ENCODE results near the gene ADAMTSL1. TPM values are rescaled to one million over a fixed set of nuclear protein-coding genes. Genes with fewer than 3 reads are reported as not detected.

The ADAMTSL1 gene
- total and polyA plus RNA-seq, 2 of the 8 experiments (the other 6 are each of a cell fraction or from before 2014, with no cell fraction given) = 0.84 to 1.1 TPM

- no peak for FAIRE-seq
- Histone ChIP-seq H3K4me3 (ENCODE audit: extremely low read depth in 1 of 4, insufficient read depth in 2 of 4, low read depth in 3 of 4, low read length in 4 of 4) (no peak overlapping the region), H3K79me1 (ENCODE audit: low read depth, low read length) (no peaks in the 10 kb centered on the region), H2BK120ac (replicated peaks; ENCODE audit: low read depth, low read length) (no peak overlapping the region), H4K20me1 (replicated peaks in 1 of 2; ENCODE audit: control insufficient read depth in 1 of 2, insufficient read depth in 2 of 2, low read length in 2 of 2) (no peaks in the 10 kb centered on the region), H3K79me2 (ENCODE audit: control insufficient read depth in 1 of 2, insufficient read depth in 2 of 2, low read length in 2 of 2) (no peaks in the 10 kb centered on the region), H3K4ac (replicated peaks; ENCODE audit: insufficient read length, low read depth, low read length) (no peak overlapping the region), H2BK15ac (ENCODE audit: low read length) (no peak overlapping the region), H2AK5ac (ENCODE audit: low read depth, low read length) (no peak overlapping the region), H2BK5ac (ENCODE audit: low read depth, low read length) (no peak overlapping the region), H2BK12ac (ENCODE audit: low read depth, low read length) (no peak overlapping the region), H2BK20ac (ENCODE audit: low read length) (no peak overlapping the region), H3K14ac (ENCODE audit: insufficient read length) (no peak overlapping the region), H3K18ac (ENCODE audit: extremely low read depth, low read length) (no peak overlapping the region), H3K9me3 (ENCODE audit: insufficient read depth in 2 of 2, low read depth in 1 of 2, low read length in 1 of 2) (no peaks in the 10 kb centered on the region), H3K23ac (ENCODE audit: insufficient read length) (no peak overlapping the region), H4K8ac (ENCODE audit: extremely low read depth, insufficient read depth, low read length) (no peak overlapping the region), H4K5ac (ENCODE audit: insufficient read length, low read depth, low read length) (no peak overlapping the region), H3K4me2 (ENCODE audit: insufficient read depth in 1 of 2, low read depth in 2 of 2, low read length in 2 of 2) (no peak overlapping the region), H3K56ac (replicated peaks; ENCODE audit: insufficient read length, low read depth, low read length) (no peak overlapping the region), H3K27me3 (replicated peaks in 1 of 4; ENCODE audit: control insufficient read depth in 3 of 4, extremely low read depth in 1 of 4, insufficient read depth in 3 of 4, low read length in 3 of 4) (no peaks in the 10 kb centered on the region), H3K9ac (replicated peaks in 1 of 4; ENCODE audit: extremely low read depth in 1 of 4, low read depth in 3 of 4, low read length in 3 of 4) (no peak overlapping the region), H3K27ac (ENCODE audit: low read depth, low read length) (no peak overlapping the region), H3K4me1 (replicated peaks in 1 of 4; ENCODE audit: control insufficient read depth in 3 of 4, insufficient read depth in 4 of 4, low read length in 3 of 4) (no peaks in the 10 kb centered on the region; a peak in 1 of 7 replicates), H3K36me3 (ENCODE audit: control insufficient read depth in 2 of 4, insufficient read depth in 4 of 4, low read length in 3 of 4) (no peaks in the 10 kb centered on the region), H3K23me2 (ENCODE audit: low read depth, low read length) (no peaks in the 10 kb centered on the region), H2AFZ (ENCODE audit: low read length) (no peak overlapping the region), H4K91ac (replicated peaks; ENCODE audit: insufficient read length, low read length) (no peak overlapping the region)
- TF ChIP-seq ASH2L (IDR thresholded peaks at IDR 0.05; ENCODE audit: low read length) (no peak), SIN3A (conservative IDR thresholded peaks at IDR 0.05 in 1 of 2, IDR thresholded peaks at IDR 0.05 in 1 of 2; ENCODE audit: low read depth in 1 of 2, low read length in 2 of 2) (no peak), YY1 (IDR thresholded peaks at IDR 0.05; ENCODE audit: low read depth, low read length) (no peak), NRF1 (IDR thresholded peaks at IDR 0.05; ENCODE audit: low read depth, low read length) (no peak), SRF (IDR thresholded peaks at IDR 0.05; ENCODE audit: low read depth, low read length) (no peak), RBBP5 (IDR thresholded peaks at IDR 0.05; ENCODE audit: borderline replicate concordance, low read depth, low read length) (no peak), CREB1 (IDR thresholded peaks at IDR 0.05) (no peak)
- 93% methylated on average over 2 of the region's 2 CpGs; no CpG with 5 or more reads in 1 of the 2 experiments for whole genome bisulfite sequencing, 2 experiments (ENCODE audit: extremely low coverage in 1 of 2, insufficient coverage in 1 of 2, insufficient read length in 1 of 2, insufficient replicate concordance in 2 of 2, low coverage in 1 of 2, low lambda C conversion rate in 2 of 2, missing lambda C conversion rate in 1 of 2)
- DNase-seq (ENCODE audit: low read depth in 1 of 2, low spot score in 2 of 2) = no peak
- ChIA-PET CTCF (ENCODE audit: partially characterized antibody) (interaction anchor here (1.2 to 1.4 kb wide), 3 partner anchors 47 to 63 kb away, joined by 3 to 5 read pairs (median 3); no protein-coding TSS in a partner anchor), POLR2A (ENCODE audit: partially characterized antibody) (no interaction called here)
Observed at GRCh38 chr9:18489861-18490260, 15.9 kb downstream of the ADAMTSL1 start.

All from H1 (cell line).